HCT116 (cell line): Measurements from ENCODE around the gene ACCS. TPM values are rescaled to one million over a fixed set of nuclear protein-coding genes. Genes with fewer than 3 reads are reported as not detected.

Experiments
- ATAC-seq: fragments of 200-7000 bp; cut with Tn5 transposase; 2 replicates; pipeline ENCODE4 v1.9.1; 2020; ENCODE audit warnings: mild to moderate bottlenecking, moderate library complexity
- BruUV-seq: library from RNA; stranded (reverse); fragments of 400-500 nt; replicated peaks from 2 replicates; lab custom pipeline; 2021; lab: Mats Ljungman, UMichigan
- CTCF ChIA-PET: fragments of 300-600 bp; sonication (Branson Sonifier 250); formaldehyde crosslinking; loops from one replicate; lab custom pipeline; 2021; ENCODE audit warnings: antibody characterized with exemption; lab: Charles Lee
- POLR2A ChIA-PET: fragments of 300-600, 350-600 bp; sonication (Branson Sonifier 250); formaldehyde crosslinking; loops from one replicate; lab custom pipeline; 2021; ENCODE audit warnings: antibody characterized with exemption; lab: Charles Lee
- RAD21 ChIA-PET, 2 experiments: fragments of 300-600 bp; sonication (Branson Sonifier 250); formaldehyde crosslinking; loops; one replicate each; lab custom pipeline; 2023; ENCODE audit warnings: low total read pairs in 2 of 2; ENCODE audit not compliant: uncharacterized antibody in 2 of 2, unreplicated experiment in 2 of 2, low non-redundant PET in 1 of 2; lab: Charles Lee
- DNase-seq: peaks from one replicate; pipeline ENCODE4 v3.0.0-alpha.2; 2010; ENCODE audit warnings: low read depth, low spot score
- H2AFZ ChIP-seq: fragments of 200-600 bp; shearing (Covaris generic), sonication (generic); 2 replicates; pipeline ENCODE4 v1.6.1; 2017; ENCODE audit warnings: low read depth, mixed run types, mixed read lengths, antibody characterized with exemption, low read length; ENCODE audit not compliant: poor library complexity, severe bottlenecking
- H3K27ac ChIP-seq: 2 replicates; pipeline ENCODE4 v1.5.1; 2012; ENCODE audit warnings: low read depth, low read length
- H3K27me3 ChIP-seq: fragments of 200-600 bp; sonication (generic); 2 replicates; pipeline ENCODE4 v1.6.1; 2016; ENCODE audit warnings: mixed run types, low read length, mixed read lengths; ENCODE audit not compliant: insufficient read depth
- H3K36me3 ChIP-seq, 2 experiments: fragments of 200-500 bp in 1 of 2; fragments of 200-600 bp in 1 of 2; sonication (Bioruptor generic) in 1 of 2; sonication (generic) in 1 of 2; 2 replicates each; pipeline versions ENCODE4 v1.5.1 to v1.6.1; 2014 to 2016; ENCODE audit warnings: low read length in 2 of 2, inconsistent platforms in 1 of 2, mixed read lengths in 1 of 2, mixed run types in 1 of 2; ENCODE audit not compliant: insufficient read depth in 2 of 2, control insufficient read depth in 1 of 2
- H3K4me1 ChIP-seq, 2 experiments: fragments of 200-600 bp in 1 of 2; sonication (generic) in 1 of 2; 2 replicates each; pipeline versions ENCODE4 v1.5.1 to v1.6.1; 2012 to 2017; ENCODE audit warnings: low read length in 2 of 2, inconsistent platforms in 1 of 2, mild to moderate bottlenecking in 1 of 2, mixed read lengths in 1 of 2, mixed run types in 1 of 2, moderate library complexity in 1 of 2; ENCODE audit not compliant: insufficient read depth in 2 of 2, control insufficient read depth in 1 of 2
- H3K4me2 ChIP-seq: fragments of 200-600 bp; sonication (generic); 2 replicates; pipeline ENCODE4 v1.6.1; 2017; ENCODE audit warnings: mixed run types, low read length, mixed read lengths
- H3K4me3 ChIP-seq, 2 experiments: fragments of 200-600 bp in 1 of 2; sonication (generic) in 1 of 2; replicated peaks in 1 of 2; 2 replicates each; pipeline ENCODE4 v1.5.1; 2011 to 2016; ENCODE audit warnings: low read length in 2 of 2, control low read depth in 1 of 2, low read depth in 1 of 2, mild to moderate bottlenecking in 1 of 2, mixed read lengths in 1 of 2, mixed run types in 1 of 2
- H3K79me2 ChIP-seq: fragments of 200-600 bp; sonication (generic); 2 replicates; pipeline ENCODE4 v1.6.1; 2017; ENCODE audit warnings: mild to moderate bottlenecking, mixed run types, low read length, moderate library complexity, mixed read lengths; ENCODE audit not compliant: insufficient read depth
- H3K9ac ChIP-seq: fragments of 200-600 bp; sonication (generic); 2 replicates; pipeline ENCODE4 v1.6.1; 2016; ENCODE audit warnings: low read length, mixed read lengths
- H3K9me2 ChIP-seq: fragments of 200-600 bp; sonication (generic), shearing (Covaris generic); 2 replicates; pipeline ENCODE4 v1.6.1; 2017; ENCODE audit warnings: mixed run types, mild to moderate bottlenecking, moderate library complexity; ENCODE audit not compliant: insufficient read depth
- H3K9me3 ChIP-seq, 2 experiments: fragments of 200-500 bp in 1 of 2; fragments of 200-600 bp in 1 of 2; sonication (Bioruptor generic) in 1 of 2; sonication (generic) in 1 of 2; 2 replicates each; pipeline ENCODE4 v1.6.1; 2014 to 2017; ENCODE audit warnings: low read length in 2 of 2, mixed read lengths in 2 of 2, inconsistent platforms in 1 of 2, low read depth in 1 of 2, mild to moderate bottlenecking in 1 of 2, mixed run types in 1 of 2, moderate library complexity in 1 of 2; ENCODE audit not compliant: control insufficient read depth in 1 of 2, insufficient read depth in 1 of 2
- H4K20me1 ChIP-seq: fragments of 200-600 bp; sonication (generic), shearing (Covaris generic); 2 replicates; pipeline ENCODE4 v1.6.1; 2017; ENCODE audit warnings: mixed run types, mild to moderate bottlenecking, moderate library complexity; ENCODE audit not compliant: insufficient read depth
- CBX3 ChIP-seq: IDR thresholded peaks from 2 replicates; pipeline ENCODE4 v1.6.1; 2012; ENCODE audit warnings: low read depth
- CEBPB ChIP-seq: IDR thresholded peaks from 2 replicates; pipeline ENCODE4 v1.6.1; 2012; ENCODE audit warnings: low read depth
- EGR1 ChIP-seq: IDR thresholded peaks from 2 replicates; pipeline ENCODE4 v1.6.1; 2012; ENCODE audit warnings: low read depth
- EZH2 ChIP-seq: fragments of 200-600 bp; sonication (generic); IDR thresholded peaks from 2 replicates; pipeline ENCODE4 v1.6.1; 2017; ENCODE audit warnings: antibody characterized with exemption, mixed run types
- EZH2phosphoT487 ChIP-seq: fragments of 200-600 bp; IDR thresholded peaks from 2 replicates; pipeline ENCODE4 v1.6.1; 2018; ENCODE audit warnings: antibody characterized with exemption, borderline replicate concordance
- FOSL1 ChIP-seq: IDR thresholded peaks from 2 replicates; pipeline ENCODE4 v1.6.1; 2012; ENCODE audit warnings: low read depth
- JUND ChIP-seq: IDR thresholded peaks from 2 replicates; pipeline ENCODE4 v1.6.1; 2012
- POLR2A ChIP-seq: IDR thresholded peaks from 2 replicates; pipeline ENCODE4 v1.7.0; 2011; ENCODE audit warnings: borderline replicate concordance; ENCODE audit not compliant: insufficient read depth, insufficient read length; ENCODE audit errors: extremely low read depth
- POLR2AphosphoS5 ChIP-seq: IDR thresholded peaks from 2 replicates; pipeline ENCODE4 v1.6.1; 2011; ENCODE audit warnings: mild to moderate bottlenecking, low read depth, low read length, moderate library complexity
- RAD21 ChIP-seq: IDR thresholded peaks from 2 replicates; pipeline ENCODE4 v1.6.1; 2012; ENCODE audit warnings: low read depth, mild to moderate bottlenecking
- SIN3A ChIP-seq: IDR thresholded peaks from 2 replicates; pipeline ENCODE4 v1.6.1; 2012; ENCODE audit warnings: low read depth
- SRF ChIP-seq: IDR thresholded peaks from 2 replicates; pipeline ENCODE4 v1.6.1; 2012; ENCODE audit warnings: low read depth
- TCF7L2 ChIP-seq: IDR thresholded peaks from 2 replicates; pipeline ENCODE4 v1.7.0; 2011; ENCODE audit warnings: borderline replicate concordance, inconsistent platforms; ENCODE audit not compliant: insufficient read depth, insufficient read length; ENCODE audit errors: extremely low read depth
- YY1 ChIP-seq: IDR thresholded peaks from 2 replicates; pipeline ENCODE4 v1.6.1; 2011; ENCODE audit warnings: low read length, low read depth, moderate library complexity, mild to moderate bottlenecking; ENCODE audit not compliant: insufficient replicate concordance; ENCODE audit errors: extremely low read depth
- ZNF274 ChIP-seq: fragments of 200-500 bp; sonication (Bioruptor generic); IDR thresholded peaks from 2 replicates; pipeline ENCODE4 v1.6.1; 2014; ENCODE audit warnings: mild to moderate bottlenecking, low read depth, low read length, inconsistent platforms
- intact Hi-C: fragments of 100-400 bp; cut with micrococcal nuclease; formaldehyde crosslinking; loops from 2 replicates; pipeline ENCODE4 v1.10.0; 2022
- total RNA-seq: library from RNA; stranded (reverse); gene quantifications from one replicate; pipeline ENCODE4 v1.2.1, GENCODE V29; 2021; ENCODE audit not compliant: unreplicated experiment
- TF ChIP-seq, protein P1 (sequence below): IDR thresholded peaks from 2 replicates; pipeline ENCODE4 v1.6.1; 2011; ENCODE audit warnings: mild to moderate bottlenecking, low read length, moderate library complexity; ENCODE audit not compliant: insufficient replicate concordance; ENCODE audit errors: extremely low read depth
- TF ChIP-seq, protein P2 (sequence below): IDR thresholded peaks from 2 replicates; pipeline ENCODE4 v1.6.1; 2012

Gene ACCS
- total RNA-seq, 1 experiment from 2014 or later, result 13.2 TPM

DNA sequence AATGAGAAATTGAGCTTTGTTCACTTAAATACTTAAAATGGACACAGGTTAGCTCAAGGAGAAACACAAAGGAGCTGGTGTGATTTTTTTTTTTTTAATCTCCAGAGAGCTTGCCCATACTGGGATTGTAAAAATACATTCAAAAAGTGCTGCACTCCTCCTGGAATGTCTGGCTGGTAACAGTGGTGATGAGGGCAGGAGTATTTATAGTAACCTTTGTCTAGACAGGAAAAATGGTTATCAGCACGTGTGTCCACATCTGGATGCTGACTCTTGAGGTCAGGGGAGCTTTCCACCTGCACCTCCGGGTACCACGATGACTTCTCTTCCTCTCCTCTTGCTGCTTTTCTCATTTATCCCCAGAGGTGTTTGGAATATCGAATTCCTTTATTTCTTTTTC, 59.5 kb downstream of the ACCS start:
- POLR2A ChIA-PET, result no interaction called here
- H3K36me3 ChIP-seq, result peaks cover 0 to 25% of the 10 kb centered on the region in 2 experiments; a peak in 2 of 4 replicates

DNA sequence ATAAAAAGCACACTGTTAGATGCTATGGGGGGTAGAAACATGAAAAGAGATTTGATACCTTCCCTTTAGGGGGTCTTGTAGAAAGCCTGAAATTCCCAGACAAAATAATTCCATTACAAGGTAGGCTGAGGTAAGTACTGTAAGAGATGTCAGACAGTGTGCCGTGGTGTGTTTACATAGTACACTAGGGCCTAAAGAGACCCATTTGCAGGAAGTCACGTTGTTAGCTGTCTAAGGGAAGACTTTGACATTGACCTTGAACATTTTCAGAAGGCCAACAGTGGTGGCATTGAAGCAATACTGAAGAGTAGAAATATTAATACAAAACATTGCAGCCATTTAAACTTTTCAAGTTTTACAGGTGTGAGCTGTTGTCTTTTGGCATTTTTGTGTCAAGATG, 60.2 kb downstream of the ACCS start:
- RAD21 ChIA-PET, result no interaction called here
- CTCF ChIA-PET, result no interaction called here
- POLR2A ChIA-PET, result no interaction called here
- no peak for TF ChIP-seq JUND
- no peak for TF ChIP-seq SIN3A
- TF ChIP-seq EZH2phosphoT487, result no peak
- TF ChIP-seq EGR1, result no peak
- no peak for TF ChIP-seq POLR2A
- no peak for TF ChIP-seq FOSL1
- TF ChIP-seq CBX3, result no peak
- TF ChIP-seq SRF, result no peak
- no peak for TF ChIP-seq TCF7L2
- TF ChIP-seq RAD21, result no peak
- TF ChIP-seq, protein P1, sequence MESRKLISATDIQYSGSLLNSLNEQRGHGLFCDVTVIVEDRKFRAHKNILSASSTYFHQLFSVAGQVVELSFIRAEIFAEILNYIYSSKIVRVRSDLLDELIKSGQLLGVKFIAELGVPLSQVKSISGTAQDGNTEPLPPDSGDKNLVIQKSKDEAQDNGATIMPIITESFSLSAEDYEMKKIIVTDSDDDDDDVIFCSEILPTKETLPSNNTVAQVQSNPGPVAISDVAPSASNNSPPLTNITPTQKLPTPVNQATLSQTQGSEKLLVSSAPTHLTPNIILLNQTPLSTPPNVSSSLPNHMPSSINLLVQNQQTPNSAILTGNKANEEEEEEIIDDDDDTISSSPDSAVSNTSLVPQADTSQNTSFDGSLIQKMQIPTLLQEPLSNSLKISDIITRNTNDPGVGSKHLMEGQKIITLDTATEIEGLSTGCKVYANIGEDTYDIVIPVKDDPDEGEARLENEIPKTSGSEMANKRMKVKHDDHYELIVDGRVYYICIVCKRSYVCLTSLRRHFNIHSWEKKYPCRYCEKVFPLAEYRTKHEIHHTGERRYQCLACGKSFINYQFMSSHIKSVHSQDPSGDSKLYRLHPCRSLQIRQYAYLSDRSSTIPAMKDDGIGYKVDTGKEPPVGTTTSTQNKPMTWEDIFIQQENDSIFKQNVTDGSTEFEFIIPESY, result no peak
- no peak for TF ChIP-seq EZH2
- TF ChIP-seq, protein P2, sequence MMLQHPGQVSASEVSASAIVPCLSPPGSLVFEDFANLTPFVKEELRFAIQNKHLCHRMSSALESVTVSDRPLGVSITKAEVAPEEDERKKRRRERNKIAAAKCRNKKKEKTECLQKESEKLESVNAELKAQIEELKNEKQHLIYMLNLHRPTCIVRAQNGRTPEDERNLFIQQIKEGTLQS, result no peak
- TF ChIP-seq POLR2AphosphoS5, result no peak

More for the DNA sequence above, 59.5 kb downstream of the ACCS start:
- ATAC-seq, result no peak
- H3K27ac ChIP-seq, result no peak overlapping the region
- H3K4me3 ChIP-seq, result no peak overlapping the region
- no peaks in the 10 kb centered on the region for H3K4me1 ChIP-seq
- H2AFZ ChIP-seq, result no peak overlapping the region
- H3K9me2 ChIP-seq, result no peaks in the 10 kb centered on the region
- ChIA-PET RAD21 (no interaction called here), CTCF (interaction anchor here (1.0 kb wide), 1 partner anchor 9 kb away, joined by 4 read pairs; no protein-coding TSS in a partner anchor)
- H3K4me2 ChIP-seq, result no peak overlapping the region
- intact Hi-C loops, result no loop called here
- H4K20me1 ChIP-seq, result no peaks in the 10 kb centered on the region
- H3K79me2 ChIP-seq, result no peaks in the 10 kb centered on the region
- H3K9me3 ChIP-seq, result no peaks in the 10 kb centered on the region
- no TSS peak for BruUV-seq
- DNase-seq, result no peak
- TF ChIP-seq JUND (no peak), YY1 (no peak), POLR2AphosphoS5 (no peak), CEBPB (no peak), EZH2 (no peak), ZNF274 (no peak), EGR1 (no peak), EZH2phosphoT487 (no peak)
- TF ChIP-seq, protein P1, result no peak
- no peak overlapping the region for H3K9ac ChIP-seq
- H3K27me3 ChIP-seq, result no peaks in the 10 kb centered on the region

More for the DNA sequence above, 60.2 kb downstream of the ACCS start:
- H3K4me1 ChIP-seq, result no peaks in the 10 kb centered on the region
- no peaks in the 10 kb centered on the region for H3K9me2 ChIP-seq
- H3K4me2 ChIP-seq, result no peak overlapping the region
- H3K9me3 ChIP-seq, result no peaks in the 10 kb centered on the region
- no peak overlapping the region for H3K27ac ChIP-seq
- H3K79me2 ChIP-seq, result no peaks in the 10 kb centered on the region
- H3K9ac ChIP-seq, result no peak overlapping the region
- DNase-seq (no peak), ATAC-seq (no peak)
- no peaks in the 10 kb centered on the region for H4K20me1 ChIP-seq
- intact Hi-C loops, result no loop called here
- peaks cover 0 to 25% of the 10 kb centered on the region in 2 experiments; a peak in 2 of 4 replicates for H3K36me3 ChIP-seq
- BruUV-seq, result no TSS peak
- no peak overlapping the region for H3K4me3 ChIP-seq
- no peaks in the 10 kb centered on the region for H3K27me3 ChIP-seq
- no peak overlapping the region for H2AFZ ChIP-seq
